ENCODE measurements around the gene FABP2. TPM values are rescaled to one million over a fixed set of nuclear protein-coding genes. Genes with fewer than 3 reads are reported as not detected.

FABP2 gene
- total and polyA plus RNA-seq, 4 experiments from 2014 or later = 0.21 TPM; not detected in 3

DNA sequence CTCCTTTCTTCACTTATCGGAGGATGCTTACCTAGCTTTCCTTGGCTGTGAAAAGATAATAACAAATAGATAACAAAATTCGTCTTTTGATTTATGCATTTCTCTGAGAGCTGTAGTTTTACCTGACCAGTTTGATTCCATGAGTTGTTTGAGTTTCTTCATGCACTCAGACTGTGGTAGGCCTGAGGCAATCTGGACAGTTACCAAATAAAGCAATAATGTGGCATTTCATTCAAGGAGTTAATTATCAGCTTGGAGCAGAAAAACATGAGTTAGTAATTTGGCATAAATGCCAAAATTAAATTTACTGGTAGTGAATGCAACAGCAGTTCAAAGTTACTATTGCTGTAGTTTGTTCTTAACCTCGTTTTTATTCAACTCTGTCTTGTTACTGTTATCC lies 53.5 kb downstream of the FABP2 start:
- H3K4me1 ChIP-seq (ENCODE audit: insufficient read depth, low read length) = no peaks in the 10 kb centered on the region
- H3K27ac ChIP-seq (ENCODE audit: low read depth, low read length) = no peak overlapping the region
- H3K9me3 Mint-ChIP-seq = peaks cover 0 to 5% (median 0%) of the 10 kb centered on the region in 8 donors
- POLR2A ChIA-PET (ENCODE audit: partially characterized antibody) = interaction anchor here (1.2 kb wide), 1 partner anchor 19 kb away, joined by 3 read pairs; no protein-coding TSS in a partner anchor
- H3K4me1 Mint-ChIP-seq = peaks cover 2 to 7% (median 5%) of the 10 kb centered on the region in 4 donors
- H3K27me3 ChIP-seq (ENCODE audit: insufficient read depth, low read length) = no peaks in the 10 kb centered on the region
- peaks cover 4% of the 10 kb centered on the region for H3K36me3 ChIP-seq (ENCODE audit: insufficient read depth, low read length)
- DNase-seq = no peak
- no peak overlapping the region for H3K27ac Mint-ChIP-seq
- H3K36me3 Mint-ChIP-seq = peaks cover 46 to 61% of the 10 kb centered on the region in 2 donors
- H3K4me3 ChIP-seq (ENCODE audit: low read length in 2 of 2) = no peak overlapping the region
- H3K4me3 Mint-ChIP-seq = no peak overlapping the region
- CTCF ChIA-PET (ENCODE audit: partially characterized antibody) = no interaction called here
- H3K27me3 Mint-ChIP-seq = no peaks in the 10 kb centered on the region
- intact Hi-C loops (cut with micrococcal nuclease) = no loop called here
- no peaks in the 10 kb centered on the region for H3K9me3 ChIP-seq (ENCODE audit: control insufficient read depth in 1 of 2, low read length in 2 of 2)

Other genes starting within 250 kb of the FABP2 start
- not detected for gene MYOZ2, start 186.3 kb downstream of the FABP2 start, total RNA-seq
- gene MYOZ2, start 186.3 kb downstream of the FABP2 start, polyA plus RNA-seq = not detected
- 10 to 100 TPM; 27.9 to 28.9 TPM for gene USP53, start 109.4 kb downstream of the FABP2 start, total RNA-seq
- 10 to 100 TPM in 1 of 2 donors, 1 to 10 TPM in 1; 5.3 to 15.0 TPM for gene USP53, start 109.4 kb downstream of the FABP2 start, polyA plus RNA-seq